ENCODE measurements around the gene MAPK14.

- no peak for TF ChIP-seq CTCF (IDR thresholded peaks at IDR 0.05; ENCODE audit: low read depth, low read length, missing input control)
- no peak for TF ChIP-seq RAD21 (IDR thresholded peaks at IDR 0.05)
- TF ChIP-seq SP1 (IDR thresholded peaks at IDR 0.05) = no peak
- no peak for TF ChIP-seq YY1 (IDR thresholded peaks at IDR 0.05)
- no peak for TF ChIP-seq HNF4G (IDR thresholded peaks at IDR 0.05)
- no peak for TF ChIP-seq HNF4A (conservative IDR thresholded peaks at IDR 0.05)
- no peak for TF ChIP-seq FOXA1 (IDR thresholded peaks at IDR 0.05)
- TF ChIP-seq RXRA (IDR thresholded peaks at IDR 0.05) = no peak
- TF ChIP-seq MAX (IDR thresholded peaks at IDR 0.05) = no peak
Observed at GRCh38 chr6:36154286-36154685, 126.7 kb downstream of the MAPK14 start.
